HL-60 (cell line): ENCODE data around the gene ACSL5.

ENCODE experiments used
- GABPA ChIP-seq: IDR thresholded peaks from 2 replicates; pipeline ENCODE4 v1.6.1; 2012; ENCODE audit warnings: low read depth
- POLR2AphosphoS5 ChIP-seq: IDR thresholded peaks from 2 replicates; pipeline ENCODE4 v1.6.1; 2012; ENCODE audit warnings: low read depth
- TF ChIP-seq, protein P1 (sequence below): IDR thresholded peaks from one replicate; pipeline ENCODE4 v1.5.1; 2011; ENCODE audit warnings: low read length, control low read depth, inconsistent platforms; ENCODE audit not compliant: insufficient read depth

DNA sequence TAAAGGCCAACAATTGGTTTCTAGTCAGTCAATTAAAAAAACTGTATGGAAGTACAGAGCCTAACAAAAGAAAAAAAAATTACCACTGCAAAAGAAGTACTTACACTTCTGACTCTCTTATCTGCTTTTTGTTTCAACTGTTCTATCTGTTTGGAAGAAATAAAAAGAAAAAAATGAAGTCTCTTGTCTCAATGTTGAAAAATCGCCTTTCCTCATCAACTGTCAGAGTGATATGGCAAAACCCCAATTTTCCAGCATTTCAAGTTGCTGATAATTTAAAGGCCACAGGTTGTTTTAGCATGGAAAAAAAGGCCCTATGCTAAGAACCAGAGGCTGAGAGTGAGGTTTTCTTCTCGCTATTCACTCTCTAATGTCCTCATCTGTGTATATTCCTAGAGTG, 59.2 kb downstream of the ACSL5 start:
- TF ChIP-seq, protein P1, sequence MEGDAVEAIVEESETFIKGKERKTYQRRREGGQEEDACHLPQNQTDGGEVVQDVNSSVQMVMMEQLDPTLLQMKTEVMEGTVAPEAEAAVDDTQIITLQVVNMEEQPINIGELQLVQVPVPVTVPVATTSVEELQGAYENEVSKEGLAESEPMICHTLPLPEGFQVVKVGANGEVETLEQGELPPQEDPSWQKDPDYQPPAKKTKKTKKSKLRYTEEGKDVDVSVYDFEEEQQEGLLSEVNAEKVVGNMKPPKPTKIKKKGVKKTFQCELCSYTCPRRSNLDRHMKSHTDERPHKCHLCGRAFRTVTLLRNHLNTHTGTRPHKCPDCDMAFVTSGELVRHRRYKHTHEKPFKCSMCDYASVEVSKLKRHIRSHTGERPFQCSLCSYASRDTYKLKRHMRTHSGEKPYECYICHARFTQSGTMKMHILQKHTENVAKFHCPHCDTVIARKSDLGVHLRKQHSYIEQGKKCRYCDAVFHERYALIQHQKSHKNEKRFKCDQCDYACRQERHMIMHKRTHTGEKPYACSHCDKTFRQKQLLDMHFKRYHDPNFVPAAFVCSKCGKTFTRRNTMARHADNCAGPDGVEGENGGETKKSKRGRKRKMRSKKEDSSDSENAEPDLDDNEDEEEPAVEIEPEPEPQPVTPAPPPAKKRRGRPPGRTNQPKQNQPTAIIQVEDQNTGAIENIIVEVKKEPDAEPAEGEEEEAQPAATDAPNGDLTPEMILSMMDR: no peak
- TF ChIP-seq GABPA (no peak), POLR2AphosphoS5 (no peak)
